ENCODE results near the gene FAM20B. TPM values are rescaled to one million over a fixed set of nuclear protein-coding genes. Genes with fewer than 3 reads are reported as not detected.

The FAM20B gene
- total and polyA plus RNA-seq, 2 donors (not counting 1 experiment from before 2014, with no cell fraction given), result 5.2 to 32.8 TPM

GRCh38 chr1:179089827-179090482 lies 64.3 kb downstream of the FAM20B start:
- DNase-seq (no peak), ATAC-seq (ENCODE audit: low read depth) (no peak)
- H3K79me2 ChIP-seq (ENCODE audit: control insufficient read depth, insufficient read depth, low read length), result peaks cover 60% of the 10 kb centered on the region
- H3K27me3 ChIP-seq (replicated peaks in 1 of 4; ENCODE audit: control extremely low read depth in 1 of 4, control insufficient read depth in 3 of 4, insufficient read depth in 4 of 4, low read length in 3 of 4), result no peaks in the 10 kb centered on the region
- WGBS (ENCODE audit: insufficient coverage), result 98% methylated on average over 7 of the region's 16 CpGs
- peaks cover 26 to 36% of the 10 kb centered on the region in 2 donors for H3K4me1 ChIP-seq (ENCODE audit: control insufficient read depth in 2 of 2, insufficient read depth in 2 of 2, low read length in 2 of 2)
- peaks cover 47% of the 10 kb centered on the region for H3K4me1 Mint-ChIP-seq
- ChIA-PET POLR2A (no interaction called here), CTCF (interaction anchor here (1.1 to 1.2 kb wide), 2 partner anchors 31 to 278 kb away, joined by 3 to 4 read pairs; no protein-coding TSS in a partner anchor)
- H3K9me3 Mint-ChIP-seq (ENCODE audit: insufficient read depth), result no peaks in the 10 kb centered on the region
- H3K27ac ChIP-seq (ENCODE audit: low read length in 2 of 2), result peak overlapping the region in 1 of 2 donors; percentile 83
- no peak overlapping the region for H3K9ac ChIP-seq (ENCODE audit: low read length)
- no peaks in the 10 kb centered on the region for H3K9me3 ChIP-seq (ENCODE audit: control extremely low read depth in 1 of 3, control insufficient read depth in 2 of 3, insufficient read depth in 1 of 3, low read length in 2 of 3)
- peaks cover 32% of the 10 kb centered on the region for H4K20me1 ChIP-seq (ENCODE audit: control insufficient read depth, insufficient read depth, low read length, poor library complexity, severe bottlenecking)
- no peaks in the 10 kb centered on the region for H3K27me3 Mint-ChIP-seq
- peak overlapping the region; percentile 88 for H3K27ac Mint-ChIP-seq
- H2AFZ ChIP-seq (ENCODE audit: insufficient read depth, low read depth, low read length, poor library complexity, severe bottlenecking), result no peak overlapping the region
- TF ChIP-seq CTCF (IDR thresholded peaks at IDR 0.05) (no peak), EZH2 (IDR thresholded peaks at IDR 0.05; ENCODE audit: borderline replicate concordance, insufficient read depth, low read depth, low read length, poor library complexity, severe bottlenecking) (no peak)
- peaks cover 4 to 71% of the 10 kb centered on the region in 2 experiments for H3K36me3 ChIP-seq (replicated peaks in 1 of 2; ENCODE audit: control extremely low read depth in 1 of 2, control insufficient read depth in 1 of 2, extremely low read depth in 1 of 2, insufficient read depth in 2 of 2, low read length in 1 of 2)
- peak overlapping the region; percentile 62 for H3K4me2 ChIP-seq (replicated peaks; ENCODE audit: low read depth, low read length, poor library complexity, severe bottlenecking)
- H3K4me3 Mint-ChIP-seq, result no peak overlapping the region
- intact Hi-C loops (cut with micrococcal nuclease), result no loop called here
- no peak overlapping the region for H3K4me3 ChIP-seq (ENCODE audit: control extremely low read depth in 1 of 5, extremely low read depth in 1 of 5, insufficient read depth in 1 of 5, low read depth in 2 of 5, low read length in 4 of 5)

GRCh38 chr1:179090522-179090921 lies 64.8 kb downstream of the FAM20B start:
- H3K4me3 Mint-ChIP-seq, result no peak overlapping the region
- no peak for ATAC-seq (ENCODE audit: low read depth)
- Histone ChIP-seq H3K27ac (ENCODE audit: low read length in 2 of 2) (peak overlapping the region in 1 of 2 donors; percentile 25), H3K27me3 (replicated peaks in 1 of 4; ENCODE audit: control extremely low read depth in 1 of 4, control insufficient read depth in 3 of 4, insufficient read depth in 4 of 4, low read length in 3 of 4) (no peaks in the 10 kb centered on the region), H3K79me2 (ENCODE audit: control insufficient read depth, insufficient read depth, low read length) (peaks cover 55% of the 10 kb centered on the region), H3K4me3 (ENCODE audit: control extremely low read depth in 1 of 5, extremely low read depth in 1 of 5, insufficient read depth in 1 of 5, low read depth in 2 of 5, low read length in 4 of 5) (no peak overlapping the region), H3K36me3 (replicated peaks in 1 of 2; ENCODE audit: control extremely low read depth in 1 of 2, control insufficient read depth in 1 of 2, extremely low read depth in 1 of 2, insufficient read depth in 2 of 2, low read length in 1 of 2) (peaks cover 4 to 74% of the 10 kb centered on the region in 2 experiments), H3K4me1 (ENCODE audit: control insufficient read depth in 2 of 2, insufficient read depth in 2 of 2, low read length in 2 of 2) (peaks cover 26 to 36% of the 10 kb centered on the region in 2 donors), H3K4me2 (replicated peaks; ENCODE audit: low read depth, low read length, poor library complexity, severe bottlenecking) (no peak overlapping the region), H4K20me1 (ENCODE audit: control insufficient read depth, insufficient read depth, low read length, poor library complexity, severe bottlenecking) (peaks cover 29% of the 10 kb centered on the region), H2AFZ (ENCODE audit: insufficient read depth, low read depth, low read length, poor library complexity, severe bottlenecking) (no peak overlapping the region), H3K9ac (ENCODE audit: low read length) (no peak overlapping the region), H3K9me3 (ENCODE audit: control extremely low read depth in 1 of 3, control insufficient read depth in 2 of 3, insufficient read depth in 1 of 3, low read length in 2 of 3) (no peaks in the 10 kb centered on the region)
- no peaks in the 10 kb centered on the region for H3K27me3 Mint-ChIP-seq
- DNase-seq, result no peak
- POLR2A ChIA-PET, result no interaction called here
- CTCF ChIA-PET, result interaction anchor here (1.1 kb wide), 1 partner anchor 30 kb away, joined by 3 read pairs; no protein-coding TSS in a partner anchor
- TF ChIP-seq CTCF (IDR thresholded peaks at IDR 0.05) (no peak), EZH2 (IDR thresholded peaks at IDR 0.05; ENCODE audit: borderline replicate concordance, insufficient read depth, low read depth, low read length, poor library complexity, severe bottlenecking) (no peak)
- peak overlapping the region; percentile 27 for H3K27ac Mint-ChIP-seq
- 99% methylated on average over 6 of the region's 8 CpGs for WGBS (ENCODE audit: insufficient coverage)
- H3K9me3 Mint-ChIP-seq (ENCODE audit: insufficient read depth), result no peaks in the 10 kb centered on the region
- H3K4me1 Mint-ChIP-seq, result peaks cover 44% of the 10 kb centered on the region
- intact Hi-C loops (cut with micrococcal nuclease), result no loop called here

Data from B cell (primary cell).